K562 (cell line): ENCODE data around the gene MAP1S. TPM values are rescaled to one million over a fixed set of nuclear protein-coding genes. Genes with fewer than 3 reads are reported as not detected.

Source experiments
- CBFA2T2 ChIP-seq: fragments of 450-650 bp; conservative IDR thresholded peaks from 2 replicates; pipeline ENCODE4 v1.6.1; 2017; ENCODE audit warnings: mild to moderate bottlenecking
- CBX3 ChIP-seq, 2 experiments: IDR thresholded peaks; 1 replicate in 1 of 2; 2 replicates in 1 of 2; pipeline ENCODE4 v1.6.1; 2012; ENCODE audit warnings: inconsistent platforms in 2 of 2, low read length in 2 of 2, borderline replicate concordance in 1 of 2, control low read depth in 1 of 2
- CGGBP1 ChIP-seq: fragments of 250-450 bp; sonication (Bioruptor Pico); IDR thresholded peaks from 2 replicates; pipeline ENCODE4 v1.9.0; 2021; ENCODE audit warnings: mild to moderate bottlenecking
- DDX20 ChIP-seq: fragments of 450-650 bp; IDR thresholded peaks from 2 replicates; pipeline ENCODE4 v1.6.1; 2016; ENCODE audit warnings: missing genetic modification characterization, low read depth, mild to moderate bottlenecking, missing compliant biosample characterization, moderate library complexity
- E2F1 ChIP-seq: sonication (generic); formaldehyde crosslinking; IDR thresholded peaks from 2 replicates; pipeline ENCODE4 v1.8.1; 2023; ENCODE audit warnings: mild to moderate bottlenecking, missing genetic modification reagents, moderate library complexity
- GTF2F1 ChIP-seq: IDR thresholded peaks from 2 replicates; pipeline ENCODE4 v1.6.1; 2011; ENCODE audit warnings: low read depth, low read length, improper control_type of control experiment
- HEY1 ChIP-seq: fragments of 250-450 bp; sonication (Bioruptor Pico); IDR thresholded peaks from 2 replicates; pipeline ENCODE4 v1.5.0; 2020; ENCODE audit warnings: mild to moderate bottlenecking, moderate library complexity, borderline replicate concordance
- HNRNPUL1 ChIP-seq: fragments of 200-400 bp; formaldehyde crosslinking; IDR thresholded peaks from 2 replicates; pipeline ENCODE4 v1.6.1; 2017; ENCODE audit warnings: low read length
- MAFK ChIP-seq: IDR thresholded peaks from 2 replicates; pipeline ENCODE4 v1.6.1; 2011; ENCODE audit warnings: low read length, improper control_type of control experiment
- NONO ChIP-seq, 2 experiments: fragments of 200-400 bp in 1 of 2; fragments of 450-650 bp in 1 of 2; formaldehyde crosslinking in 1 of 2; IDR thresholded peaks; 2 replicates each; pipeline ENCODE4 v1.6.1; 2017; ENCODE audit warnings: low read depth in 2 of 2, mild to moderate bottlenecking in 2 of 2, moderate library complexity in 2 of 2, low read length in 1 of 2
- POLR2A ChIP-seq: fragments of 450-650 bp; conservative IDR thresholded peaks from 2 replicates; pipeline ENCODE4 v1.6.1; 2016
- TCF7L2 ChIP-seq: fragments of 150-350 bp; IDR thresholded peaks from 2 replicates; pipeline ENCODE4 v1.6.1; 2016; ENCODE audit warnings: low read depth, mild to moderate bottlenecking, low read length, moderate library complexity
- TEAD4 ChIP-seq, 2 experiments: sonication (generic) in 1 of 2; formaldehyde crosslinking in 1 of 2; IDR thresholded peaks; 2 replicates each; pipeline versions ENCODE4 v1.6.1 to v1.8.0; 2012 to 2022; ENCODE audit warnings: borderline replicate concordance in 1 of 2, inconsistent platforms in 1 of 2, low read length in 1 of 2, mild to moderate bottlenecking in 1 of 2, missing genetic modification reagents in 1 of 2
- THRB ChIP-seq: fragments of 450-650 bp; formaldehyde crosslinking; conservative IDR thresholded peaks from 2 replicates; pipeline ENCODE4 v1.4.0; 2022; ENCODE audit warnings: mild to moderate bottlenecking, missing genetic modification characterization
- ZBTB2 ChIP-seq: fragments of 450-650 bp; IDR thresholded peaks from 2 replicates; pipeline ENCODE4 v1.6.1; 2016; ENCODE audit warnings: antibody characterized with exemption
- ZBTB8A ChIP-seq: fragments of 450-650 bp; IDR thresholded peaks from 2 replicates; pipeline ENCODE4 v1.6.1; 2018; ENCODE audit warnings: mild to moderate bottlenecking, moderate library complexity; ENCODE audit not compliant: partially characterized antibody
- ZC3H8 ChIP-seq: fragments of 450-650 bp; IDR thresholded peaks from 2 replicates; pipeline ENCODE4 v1.6.1; 2017
- ZHX1 ChIP-seq: fragments of 150-350 bp; conservative IDR thresholded peaks from 2 replicates; pipeline ENCODE4 v1.6.1; 2014; ENCODE audit warnings: low read length
- ZNF134 ChIP-seq: fragments of 250-450 bp; sonication (Bioruptor Pico); conservative IDR thresholded peaks from 2 replicates; pipeline ENCODE4 v1.4.0; 2020
- ZNF695 ChIP-seq: fragments of 450-650 bp; formaldehyde crosslinking; IDR thresholded peaks from 2 replicates; pipeline ENCODE4 v1.4.0; 2020; ENCODE audit warnings: mild to moderate bottlenecking, moderate library complexity
- polyA plus RNA-seq, 8 experiments: library from polyadenylated mRNA; depleted of rRNA in 4 of 8; stranded (reverse) in 5 of 8; unstranded in 3 of 8; fragments of >200 nt; fragmentation: Nextera tagmentation in 2 of 8; fragmentation: Illumina TruSeq in 1 of 8; extraction: Ambion mirVana in 2 of 8; extraction: Trizol in 1 of 8; gene quantifications; 2 replicates each; pipeline versions ENCODE4 v1.2.1 to v1.2.3, GENCODE V29; 2011 to 2014; ENCODE audit warnings: inconsistent platforms in 1 of 8, missing spikeins in 1 of 8
- total RNA-seq, 7 experiments: library from RNA; depleted of rRNA in 6 of 7; stranded (reverse); fragments of >200 nt in 6 of 7; fragmentation: Illumina TruSeq in 2 of 7; extraction: Trizol in 2 of 7; gene quantifications; 2 replicates each; pipeline versions ENCODE4 v1.2.1 to v1.2.3, GENCODE V29; 2011 to 2021; ENCODE audit warnings: low replicate concordance in 1 of 7

Gene MAP1S
- total and polyA plus RNA-seq, 9 of the 15 experiments (the other 6 are each of a cell fraction or from before 2014, with no cell fraction given): 2.0 to 81.0 (median 9.5) TPM

GRCh38 chr19:17751103-17751911 lies 32.0 kb downstream of the MAP1S start, which contains the start of gene FCHO1 (continued):
- 0 out of 2 replicates have a peak, but pooled peaks have one; percentile 3 for TF ChIP-seq TEAD4 (IDR thresholded peaks at IDR 0.05; ENCODE audit: low read length)
- no peak for TF ChIP-seq TEAD4 (CRISPR knock-in tag; IDR thresholded peaks at IDR 0.05; ENCODE audit: borderline replicate concordance)
- TF ChIP-seq CBFA2T2: no peak
- no peak for TF ChIP-seq ZBTB2
- TF ChIP-seq CGGBP1 (CRISPR knock-in tag): no peak
- peak in 1 of 2 experiments; percentile 55; a peak in 2 of 4 replicates for TF ChIP-seq NONO (IDR thresholded peaks at IDR 0.05; ENCODE audit: low read depth in 2 of 2, low read length in 1 of 2)
- no peak for TF ChIP-seq ZC3H8
- TF ChIP-seq E2F1 (CRISPR knock-in tag): 0 out of 2 replicates have a peak, but pooled peaks have one; percentile 36
- no peak for TF ChIP-seq ZHX1
- TF ChIP-seq HEY1 (CRISPR knock-in tag): no peak
- no peak for TF ChIP-seq GTF2F1
- no peak for TF ChIP-seq ZNF134 (CRISPR knock-in tag)
- TF ChIP-seq HNRNPUL1: no peak
- TF ChIP-seq ZBTB8A: no peak
- peak in 1 of 2 experiments; percentile 26; a peak in 1 of 3 replicates for TF ChIP-seq CBX3 (IDR thresholded peaks at IDR 0.05; ENCODE audit: borderline replicate concordance in 1 of 2, low read length in 2 of 2)
- peak; percentile 88 for TF ChIP-seq POLR2A
- peak; percentile 11; the same call in 1 of the 2 replicates for TF ChIP-seq ZNF695 (CRISPR knock-in tag)
- TF ChIP-seq DDX20 (tag): no peak
- no peak for TF ChIP-seq TCF7L2
- no peak for TF ChIP-seq MAFK
- 0 out of 2 replicates have a peak, but pooled peaks have one; percentile 27 for TF ChIP-seq THRB (CRISPR knock-in tag)
